AG09309 (cell line): ENCODE measurements around the gene WASHC3.

Experiments
- DNase-seq: peaks from one replicate; pipeline ENCODE4 v3.0.0-alpha.2; 2010; ENCODE audit warnings: low read depth
- H3K4me3 ChIP-seq: 2 replicates; pipeline ENCODE4 v1.5.1; 2011; ENCODE audit warnings: mild to moderate bottlenecking, low read depth, low read length, moderate library complexity; ENCODE audit not compliant: control insufficient read depth
- TF ChIP-seq, protein P1 (sequence below): IDR thresholded peaks from 2 replicates; pipeline ENCODE4 v1.5.1; 2011; ENCODE audit warnings: mild to moderate bottlenecking, low read depth, low read length, inconsistent platforms; ENCODE audit not compliant: insufficient read depth, control insufficient read depth; ENCODE audit errors: missing control alignments

WASHC3 gene

GRCh38 chr12:102061096-102061559 is 663 bp downstream of the WASHC3 start:
- DNase-seq = no peak
- H3K4me3 ChIP-seq = peak overlapping the region; percentile 89
- TF ChIP-seq, protein P1, sequence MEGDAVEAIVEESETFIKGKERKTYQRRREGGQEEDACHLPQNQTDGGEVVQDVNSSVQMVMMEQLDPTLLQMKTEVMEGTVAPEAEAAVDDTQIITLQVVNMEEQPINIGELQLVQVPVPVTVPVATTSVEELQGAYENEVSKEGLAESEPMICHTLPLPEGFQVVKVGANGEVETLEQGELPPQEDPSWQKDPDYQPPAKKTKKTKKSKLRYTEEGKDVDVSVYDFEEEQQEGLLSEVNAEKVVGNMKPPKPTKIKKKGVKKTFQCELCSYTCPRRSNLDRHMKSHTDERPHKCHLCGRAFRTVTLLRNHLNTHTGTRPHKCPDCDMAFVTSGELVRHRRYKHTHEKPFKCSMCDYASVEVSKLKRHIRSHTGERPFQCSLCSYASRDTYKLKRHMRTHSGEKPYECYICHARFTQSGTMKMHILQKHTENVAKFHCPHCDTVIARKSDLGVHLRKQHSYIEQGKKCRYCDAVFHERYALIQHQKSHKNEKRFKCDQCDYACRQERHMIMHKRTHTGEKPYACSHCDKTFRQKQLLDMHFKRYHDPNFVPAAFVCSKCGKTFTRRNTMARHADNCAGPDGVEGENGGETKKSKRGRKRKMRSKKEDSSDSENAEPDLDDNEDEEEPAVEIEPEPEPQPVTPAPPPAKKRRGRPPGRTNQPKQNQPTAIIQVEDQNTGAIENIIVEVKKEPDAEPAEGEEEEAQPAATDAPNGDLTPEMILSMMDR = no peak

GRCh38 chr12:102059343-102059742 is 2.4 kb downstream of the WASHC3 start:
- H3K4me3 ChIP-seq = no peak overlapping the region
- no peak for DNase-seq
- TF ChIP-seq, protein P1 = no peak

DNA sequence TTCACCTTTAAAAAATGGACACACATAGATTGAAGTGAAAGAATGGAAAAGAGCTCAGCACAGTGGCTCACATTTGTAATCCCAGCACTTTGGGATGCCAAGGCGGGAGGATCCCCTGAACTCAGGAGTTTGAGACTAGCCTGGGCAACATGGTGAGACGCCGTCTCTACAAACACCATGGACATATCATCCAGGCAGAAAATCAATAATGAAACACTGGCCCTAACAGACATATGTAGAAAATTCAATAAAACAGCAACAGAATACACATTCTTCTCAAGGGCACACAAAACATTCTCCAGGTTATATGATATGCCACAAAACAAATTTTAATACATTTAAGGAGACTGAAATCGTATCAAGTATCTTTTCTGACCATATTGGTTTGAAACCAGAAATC is 7.4 kb downstream of the WASHC3 start:
- TF ChIP-seq, protein P1 = no peak
- DNase-seq = no peak
- no peak overlapping the region for H3K4me3 ChIP-seq

- no peak for DNase-seq
- no peak overlapping the region for H3K4me3 ChIP-seq
- TF ChIP-seq, protein P1 = no peak
Measured at GRCh38 chr12:102053062-102053349, 8.8 kb downstream of the WASHC3 start.

DNA sequence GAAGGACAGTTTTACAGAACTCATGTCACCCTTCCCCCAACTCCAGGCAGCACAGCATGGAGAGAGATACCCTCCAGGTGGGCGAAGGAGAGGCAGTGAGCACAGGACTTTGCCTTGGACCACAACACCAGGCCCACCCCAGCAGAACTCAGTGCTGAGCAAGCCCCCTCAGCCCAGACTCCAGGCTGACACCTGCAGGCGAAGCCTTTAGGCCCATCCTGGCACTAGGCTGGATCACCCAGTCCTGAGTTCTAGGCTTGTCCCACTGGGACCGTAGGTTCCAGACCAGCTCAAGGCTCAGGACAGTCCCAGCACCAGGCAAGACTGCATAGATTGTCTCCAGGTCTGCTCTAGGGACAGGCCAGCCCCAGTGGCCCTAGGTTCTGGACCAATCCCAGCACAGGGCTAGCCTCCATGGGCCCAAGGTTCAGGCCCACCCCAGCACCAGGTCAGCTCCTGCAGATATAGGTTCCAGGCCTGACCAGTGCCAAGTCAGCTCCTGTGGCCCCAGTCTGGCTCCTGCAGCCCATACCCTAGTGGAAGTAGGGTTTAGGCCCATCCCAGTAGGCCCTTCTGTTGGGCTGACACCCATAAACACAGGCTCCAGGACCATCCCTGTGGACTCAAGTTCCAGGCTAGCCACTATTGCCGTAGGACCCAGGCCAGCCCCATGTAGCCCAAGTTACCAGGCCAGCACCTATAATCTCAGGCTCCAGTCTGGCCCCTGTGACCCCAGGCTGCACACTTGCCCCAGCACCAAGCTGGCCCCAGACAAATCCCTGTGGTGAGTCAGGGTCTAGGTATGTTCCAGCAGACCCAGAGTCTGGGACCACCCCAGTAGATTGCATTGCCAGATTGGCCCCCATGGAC is 9.4 kb downstream of the WASHC3 start:
- H3K4me3 ChIP-seq = no peak overlapping the region
- TF ChIP-seq, protein P1 = no peak
- DNase-seq = no peak

DNA sequence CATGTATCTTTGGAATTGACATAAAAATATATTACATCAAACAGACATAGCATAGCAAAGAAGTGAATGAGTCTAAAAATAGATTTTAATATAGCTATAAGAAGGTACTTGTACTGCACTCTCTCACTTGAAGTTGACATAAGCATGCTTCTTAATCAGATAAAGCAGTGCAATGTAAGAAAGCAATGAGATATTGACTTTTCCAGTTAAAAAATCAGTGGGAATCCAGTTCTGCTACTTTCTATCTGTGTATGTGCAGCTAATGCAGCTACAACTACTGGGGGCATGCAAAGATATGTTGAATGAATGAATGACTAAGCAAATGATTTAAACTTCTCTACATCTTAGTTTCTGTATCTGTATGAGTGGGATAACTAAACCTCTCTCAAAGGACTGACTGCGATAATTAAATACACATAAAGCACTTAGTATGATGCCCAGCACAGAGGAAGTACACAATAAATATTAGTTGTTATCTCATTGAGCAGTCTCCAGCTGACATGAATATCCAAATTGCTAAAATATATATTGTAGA is 10.3 kb downstream of the WASHC3 start:
- TF ChIP-seq, protein P1 = no peak
- no peak for DNase-seq
- H3K4me3 ChIP-seq = no peak overlapping the region
